ENCODE data around the gene LHFPL3. TPM values are rescaled to one million over a fixed set of nuclear protein-coding genes. Genes with fewer than 3 reads are reported as not detected.

LHFPL3 gene
- total and polyA plus RNA-seq, 2 donors (not counting 3 experiments of a cell fraction or from before 2014, with no cell fraction given): not detected

GRCh38 chr7:104921596-104921995 lies 593.2 kb downstream of the LHFPL3 start:
- POLR2A ChIA-PET: no interaction called here
- Histone ChIP-seq H3K9me1 (replicated peaks; ENCODE audit: control insufficient read depth, extremely low read depth, insufficient read depth, low read length) (no peaks in the 10 kb centered on the region), H3K27me3 (ENCODE audit: control insufficient read depth in 2 of 2, insufficient read depth in 2 of 2, low read length in 2 of 2) (peaks cover 0 to 8% of the 10 kb centered on the region in 2 experiments), H3K79me2 (ENCODE audit: control insufficient read depth, insufficient read depth, low read length) (no peaks in the 10 kb centered on the region), H2AFZ (ENCODE audit: low read depth, low read length) (no peak overlapping the region), H3K4me1 (ENCODE audit: control insufficient read depth, extremely low read depth, insufficient read depth, low read length) (peaks cover 15% of the 10 kb centered on the region), H3K36me3 (ENCODE audit: control insufficient read depth in 2 of 2, extremely low read depth in 1 of 2, insufficient read depth in 2 of 2, low read length in 2 of 2) (no peaks in the 10 kb centered on the region), H4K20me1 (replicated peaks; ENCODE audit: control insufficient read depth, extremely low read depth, insufficient read depth, low read length) (no peaks in the 10 kb centered on the region), H3K4me2 (ENCODE audit: insufficient read depth, low read length) (no peak overlapping the region), H3K4me3 (replicated peaks in 1 of 3; ENCODE audit: insufficient read depth in 1 of 3, low read depth in 1 of 3, low read length in 3 of 3) (no peak overlapping the region), H3K9me3 (replicated peaks; ENCODE audit: control insufficient read depth, insufficient read depth, low read length) (no peaks in the 10 kb centered on the region), H3K27ac (ENCODE audit: insufficient read depth, low read depth, low read length) (no peak overlapping the region), H3K9ac (replicated peaks; ENCODE audit: extremely low read depth, insufficient read depth, low read length) (no peak overlapping the region)
- DNase-seq (ENCODE audit: low read depth, low spot score) (no peak), FAIRE-seq (peak; percentile 52)
- no TSS peak for BruUV-seq (replicated peaks)
- TF ChIP-seq GATA2 (IDR thresholded peaks at IDR 0.05; ENCODE audit: insufficient read depth, insufficient read length, low read depth, low read length) (no peak), POLR2A (IDR thresholded peaks at IDR 0.05; ENCODE audit: low read depth, low read length) (no peak), FOS (IDR thresholded peaks at IDR 0.05; ENCODE audit: borderline replicate concordance, insufficient read depth, low read length) (no peak), MAX (IDR thresholded peaks at IDR 0.05; ENCODE audit: insufficient read depth, insufficient read length) (no peak), POLR2AphosphoS5 (IDR thresholded peaks at IDR 0.05; ENCODE audit: insufficient read depth, low read depth, low read length) (no peak), EZH2 (IDR thresholded peaks at IDR 0.05; ENCODE audit: borderline replicate concordance, low read depth, low read length, severe bottlenecking) (no peak), MYC (IDR thresholded peaks at IDR 0.05; ENCODE audit: low read depth, low read length) (no peak), CTCF (IDR thresholded peaks at IDR 0.05; ENCODE audit: extremely low read depth in 1 of 2, insufficient read depth in 1 of 2, low read depth in 1 of 2, low read length in 2 of 2) (no peak), JUN (IDR thresholded peaks at IDR 0.05; ENCODE audit: borderline replicate concordance, insufficient read depth, insufficient read length, low read depth) (no peak)
- dilution Hi-C loops (cut with MboI; ENCODE audit: extremely low pct_ligation_motif_present, low sequenced_read_pairs) (no loop called here), intact Hi-C loops (cut with micrococcal nuclease) (loop anchor here (5.0 kb wide), 3 partner anchors 156 to 666 kb away; no protein-coding TSS in a partner anchor)
- CTCF ChIA-PET: interaction anchor here (0.8 to 5.9 kb wide), 11 partner anchors 12 to 668 kb away, joined by 3 to 72 read pairs (median 6); partner anchors contain the start of gene KMT2E

All from endothelial cell of umbilical vein (primary cell).